ENCODE results near the gene CCND1.
"Not testable (repeated sequence)": the region's sequence is repeated elsewhere in the genome, so short reads cannot be mapped to it uniquely, and the experiment has no call there.

CCND1 gene

GRCh38 chr11:69618237-69618636 lies 22.7 kb upstream of the CCND1 start:
- Histone ChIP-seq H2BK120ac (ENCODE audit: low read depth, low read length) (no peak overlapping the region), H2BK12ac (ENCODE audit: low read length) (no peak overlapping the region), H2BK15ac (ENCODE audit: low read length) (no peak overlapping the region), H3K23ac (ENCODE audit: low read depth, low read length, poor library complexity) (no peak overlapping the region), H3K79me1 (ENCODE audit: low read depth, low read length) (no peaks in the 10 kb centered on the region), H2BK5ac (ENCODE audit: low read length) (no peak overlapping the region), H3K4me2 (ENCODE audit: insufficient read depth, low read length, poor library complexity, severe bottlenecking) (no peak overlapping the region), H3K4ac (ENCODE audit: low read length) (no peak overlapping the region), H3K27me3 (ENCODE audit: control insufficient read depth in 3 of 3, insufficient read depth in 3 of 3, low read depth in 1 of 3, low read length in 3 of 3) (no peaks in the 10 kb centered on the region), H4K91ac (ENCODE audit: low read depth, low read length, poor library complexity) (no peak overlapping the region), H3K4me1 (ENCODE audit: control insufficient read depth in 2 of 2, insufficient read depth in 1 of 2, low read depth in 1 of 2, low read length in 2 of 2) (peaks cover 0 to 3% of the 10 kb centered on the region in 2 donors), H2AFZ (ENCODE audit: low read length) (no peak overlapping the region), H2AK5ac (ENCODE audit: low read depth, low read length) (no peak overlapping the region), H3K27ac (replicated peaks; ENCODE audit: low read length) (no peak overlapping the region), H3K36me3 (replicated peaks in 1 of 2; ENCODE audit: control insufficient read depth in 2 of 2, insufficient read depth in 2 of 2, low read length in 2 of 2) (no peaks in the 10 kb centered on the region), H3K18ac (ENCODE audit: low read length) (no peak overlapping the region), H3K14ac (ENCODE audit: low read length) (no peak overlapping the region), H3K9me3 (replicated peaks in 1 of 2; ENCODE audit: control insufficient read depth in 2 of 2, insufficient read depth in 1 of 2, low read depth in 1 of 2, low read length in 2 of 2) (no peaks in the 10 kb centered on the region), H4K8ac (ENCODE audit: low read depth, low read length) (no peak overlapping the region), H3K4me3 (ENCODE audit: low read length in 2 of 2) (no peak overlapping the region), H3K9ac (ENCODE audit: low read depth, low read length, poor library complexity) (no peak overlapping the region)
- no peak for DNase-seq (ENCODE audit: low spot score)
- no CpG with 5 or more reads among the region's 8 CpGs for WGBS, 2 donors (ENCODE audit: extremely low coverage in 2 of 2, insufficient read length in 2 of 2, insufficient replicate concordance in 1 of 2)

- Histone ChIP-seq H2BK120ac (ENCODE audit: low read depth, low read length) (no peak overlapping the region), H3K4me3 (ENCODE audit: low read length in 2 of 2) (no peak overlapping the region), H2AK5ac (ENCODE audit: low read depth, low read length) (no peak overlapping the region), H2BK12ac (ENCODE audit: low read length) (no peak overlapping the region), H3K4me1 (ENCODE audit: control insufficient read depth in 2 of 2, insufficient read depth in 1 of 2, low read depth in 1 of 2, low read length in 2 of 2) (no peaks in the 10 kb centered on the region), H3K23ac (ENCODE audit: low read depth, low read length, poor library complexity) (no peak overlapping the region), H3K9ac (ENCODE audit: low read depth, low read length, poor library complexity) (no peak overlapping the region), H2BK15ac (ENCODE audit: low read length) (no peak overlapping the region), H3K79me1 (ENCODE audit: low read depth, low read length) (no peaks in the 10 kb centered on the region), H3K27me3 (ENCODE audit: control insufficient read depth in 3 of 3, insufficient read depth in 3 of 3, low read depth in 1 of 3, low read length in 3 of 3) (no peaks in the 10 kb centered on the region), H3K14ac (ENCODE audit: low read length) (no peak overlapping the region), H4K91ac (ENCODE audit: low read depth, low read length, poor library complexity) (no peak overlapping the region), H3K36me3 (replicated peaks in 1 of 2; ENCODE audit: control insufficient read depth in 2 of 2, insufficient read depth in 2 of 2, low read length in 2 of 2) (no peaks in the 10 kb centered on the region), H3K4me2 (ENCODE audit: insufficient read depth, low read length, poor library complexity, severe bottlenecking) (no peak overlapping the region), H3K4ac (ENCODE audit: low read length) (no peak overlapping the region), H3K27ac (replicated peaks; ENCODE audit: low read length) (no peak overlapping the region), H4K8ac (ENCODE audit: low read depth, low read length) (no peak overlapping the region), H3K18ac (ENCODE audit: low read length) (no peak overlapping the region), H2BK5ac (ENCODE audit: low read length) (no peak overlapping the region), H3K9me3 (replicated peaks in 1 of 2; ENCODE audit: control insufficient read depth in 2 of 2, insufficient read depth in 1 of 2, low read depth in 1 of 2, low read length in 2 of 2) (no peaks in the 10 kb centered on the region), H2AFZ (ENCODE audit: low read length) (no peak overlapping the region)
- DNase-seq (ENCODE audit: low spot score) = no peak
- WGBS, 2 donors (ENCODE audit: extremely low coverage in 2 of 2, insufficient read length in 2 of 2, insufficient replicate concordance in 1 of 2) = no CpG with 5 or more reads among the region's 2 CpGs
Observed at GRCh38 chr11:69620683-69621290, 20.2 kb upstream of the CCND1 start.

- H3K9me3 ChIP-seq (replicated peaks in 1 of 2; ENCODE audit: control insufficient read depth in 2 of 2, insufficient read depth in 1 of 2, low read depth in 1 of 2, low read length in 2 of 2); H3K4me3 ChIP-seq (ENCODE audit: low read length in 2 of 2); H2BK12ac ChIP-seq (ENCODE audit: low read length); H3K36me3 ChIP-seq (replicated peaks in 1 of 2; ENCODE audit: control insufficient read depth in 2 of 2, insufficient read depth in 2 of 2, low read length in 2 of 2); H2BK120ac ChIP-seq (ENCODE audit: low read depth, low read length); H3K23ac ChIP-seq (ENCODE audit: low read depth, low read length, poor library complexity); H3K4me1 ChIP-seq (ENCODE audit: control insufficient read depth in 2 of 2, insufficient read depth in 1 of 2, low read depth in 1 of 2, low read length in 2 of 2); H3K18ac ChIP-seq (ENCODE audit: low read length); H2BK5ac ChIP-seq (ENCODE audit: low read length); H2AK5ac ChIP-seq (ENCODE audit: low read depth, low read length); H3K14ac ChIP-seq (ENCODE audit: low read length); H3K27ac ChIP-seq (replicated peaks; ENCODE audit: low read length); H2BK15ac ChIP-seq (ENCODE audit: low read length); H3K27me3 ChIP-seq (ENCODE audit: control insufficient read depth in 3 of 3, insufficient read depth in 3 of 3, low read depth in 1 of 3, low read length in 3 of 3); DNase-seq (ENCODE audit: low spot score); H3K9ac ChIP-seq (ENCODE audit: low read depth, low read length, poor library complexity); H3K4me2 ChIP-seq (ENCODE audit: insufficient read depth, low read length, poor library complexity, severe bottlenecking); H3K4ac ChIP-seq (ENCODE audit: low read length); H3K79me1 ChIP-seq (ENCODE audit: low read depth, low read length); H4K8ac ChIP-seq (ENCODE audit: low read depth, low read length); H2AFZ ChIP-seq (ENCODE audit: low read length); H4K91ac ChIP-seq (ENCODE audit: low read depth, low read length, poor library complexity): not testable (repeated sequence)
- no CpG with 5 or more reads among the region's 8 CpGs for WGBS, 2 donors (ENCODE audit: extremely low coverage in 2 of 2, insufficient read length in 2 of 2, insufficient replicate concordance in 1 of 2)
Observed at GRCh38 chr11:69622097-69622681, 18.8 kb upstream of the CCND1 start.

DNA sequence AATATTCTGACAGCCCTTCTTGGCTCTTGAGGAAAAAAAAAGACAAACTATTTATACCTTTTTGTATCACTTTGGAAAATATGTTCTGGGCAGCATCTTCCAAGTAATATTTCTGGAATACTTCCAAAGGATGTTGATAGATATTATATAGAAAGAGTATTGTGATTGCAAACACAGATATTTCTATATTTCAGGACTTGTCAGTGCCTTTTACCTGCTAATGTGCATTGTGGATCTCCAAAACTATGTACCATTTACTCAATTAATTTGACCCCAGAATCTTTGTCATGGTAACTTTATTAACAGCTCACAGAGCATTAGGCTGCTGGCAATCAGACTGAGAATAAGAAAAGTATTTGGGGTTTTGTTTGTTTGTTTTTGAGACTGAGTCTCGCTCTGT lies 16.7 kb upstream of the CCND1 start:
- Histone ChIP-seq H4K91ac (ENCODE audit: low read depth, low read length, poor library complexity) (no peak overlapping the region), H3K4me2 (ENCODE audit: insufficient read depth, low read length, poor library complexity, severe bottlenecking) (no peak overlapping the region), H2BK5ac (ENCODE audit: low read length) (no peak overlapping the region), H3K4me3 (ENCODE audit: low read length in 2 of 2) (no peak overlapping the region), H2AFZ (ENCODE audit: low read length) (no peak overlapping the region), H3K18ac (ENCODE audit: low read length) (no peak overlapping the region), H3K9ac (ENCODE audit: low read depth, low read length, poor library complexity) (no peak overlapping the region), H3K4me1 (ENCODE audit: control insufficient read depth in 2 of 2, insufficient read depth in 1 of 2, low read depth in 1 of 2, low read length in 2 of 2) (no peaks in the 10 kb centered on the region), H3K27ac (replicated peaks; ENCODE audit: low read length) (no peak overlapping the region), H3K23ac (ENCODE audit: low read depth, low read length, poor library complexity) (no peak overlapping the region), H3K9me3 (replicated peaks in 1 of 2; ENCODE audit: control insufficient read depth in 2 of 2, insufficient read depth in 1 of 2, low read depth in 1 of 2, low read length in 2 of 2) (peaks cover 0 to 7% of the 10 kb centered on the region in 2 donors), H2BK15ac (ENCODE audit: low read length) (no peak overlapping the region), H3K79me1 (ENCODE audit: low read depth, low read length) (no peaks in the 10 kb centered on the region), H3K36me3 (replicated peaks in 1 of 2; ENCODE audit: control insufficient read depth in 2 of 2, insufficient read depth in 2 of 2, low read length in 2 of 2) (no peaks in the 10 kb centered on the region), H3K27me3 (ENCODE audit: control insufficient read depth in 3 of 3, insufficient read depth in 3 of 3, low read depth in 1 of 3, low read length in 3 of 3) (no peaks in the 10 kb centered on the region), H3K14ac (ENCODE audit: low read length) (no peak overlapping the region), H3K4ac (ENCODE audit: low read length) (no peak overlapping the region), H4K8ac (ENCODE audit: low read depth, low read length) (no peak overlapping the region), H2AK5ac (ENCODE audit: low read depth, low read length) (no peak overlapping the region), H2BK12ac (ENCODE audit: low read length) (no peak overlapping the region), H2BK120ac (ENCODE audit: low read depth, low read length) (no peak overlapping the region)
- DNase-seq (ENCODE audit: low spot score) = no peak
- no CpG with 5 or more reads among the region's 1 CpG for WGBS, 2 donors (ENCODE audit: extremely low coverage in 2 of 2, insufficient read length in 2 of 2, insufficient replicate concordance in 1 of 2)

All from neuronal stem cell (in vitro differentiated cells).